HCT116 (cell line): ENCODE data around the gene MAN2A2.

Experiments
- CTCF ChIP-seq, 3 experiments: fragments of 200-600 bp in 1 of 3; sonication (generic) in 1 of 3; IDR thresholded peaks in 2 of 3; conservative IDR thresholded peaks in 1 of 3; 2 replicates each; pipeline ENCODE4 v1.5.1; 2012 to 2017; ENCODE audit warnings: low read depth in 2 of 3, low read length in 2 of 3, antibody characterized with exemption in 1 of 3, borderline replicate concordance in 1 of 3, control low read depth in 1 of 3, mild to moderate bottlenecking in 1 of 3, mixed read lengths in 1 of 3, mixed run types in 1 of 3, moderate library complexity in 1 of 3; ENCODE audit not compliant: insufficient read depth in 1 of 3
- POLR2A ChIP-seq: IDR thresholded peaks from 2 replicates; pipeline ENCODE4 v1.7.0; 2011; ENCODE audit warnings: borderline replicate concordance; ENCODE audit not compliant: insufficient read depth, insufficient read length; ENCODE audit errors: extremely low read depth
- POLR2AphosphoS5 ChIP-seq: IDR thresholded peaks from 2 replicates; pipeline ENCODE4 v1.6.1; 2011; ENCODE audit warnings: mild to moderate bottlenecking, low read depth, low read length, moderate library complexity
- YY1 ChIP-seq: IDR thresholded peaks from 2 replicates; pipeline ENCODE4 v1.6.1; 2011; ENCODE audit warnings: low read length, low read depth, moderate library complexity, mild to moderate bottlenecking; ENCODE audit not compliant: insufficient replicate concordance; ENCODE audit errors: extremely low read depth

- TF ChIP-seq YY1 (no peak), CTCF (IDR thresholded peaks at IDR 0.05 in 2 of 3, conservative IDR thresholded peaks at IDR 0.05 in 1 of 3; ENCODE audit: borderline replicate concordance in 1 of 3, insufficient read depth in 1 of 3, low read depth in 2 of 3, low read length in 2 of 3) (no peak), POLR2A (no peak), POLR2AphosphoS5 (no peak)
These were observed 42.7 kb upstream of the MAN2A2 start for GRCh38 chr15:90860450-90860849.
